Measurements from ENCODE around the gene PNN. TPM values are rescaled to one million over a fixed set of nuclear protein-coding genes. Genes with fewer than 3 reads are reported as not detected.
"Not testable (repeated sequence)": the region's sequence is repeated elsewhere in the genome, so short reads cannot be mapped to it uniquely, and the experiment has no call there.

PNN gene
- total RNA-seq, 1 donor from 2014 or later: 12.9 TPM

DNA sequence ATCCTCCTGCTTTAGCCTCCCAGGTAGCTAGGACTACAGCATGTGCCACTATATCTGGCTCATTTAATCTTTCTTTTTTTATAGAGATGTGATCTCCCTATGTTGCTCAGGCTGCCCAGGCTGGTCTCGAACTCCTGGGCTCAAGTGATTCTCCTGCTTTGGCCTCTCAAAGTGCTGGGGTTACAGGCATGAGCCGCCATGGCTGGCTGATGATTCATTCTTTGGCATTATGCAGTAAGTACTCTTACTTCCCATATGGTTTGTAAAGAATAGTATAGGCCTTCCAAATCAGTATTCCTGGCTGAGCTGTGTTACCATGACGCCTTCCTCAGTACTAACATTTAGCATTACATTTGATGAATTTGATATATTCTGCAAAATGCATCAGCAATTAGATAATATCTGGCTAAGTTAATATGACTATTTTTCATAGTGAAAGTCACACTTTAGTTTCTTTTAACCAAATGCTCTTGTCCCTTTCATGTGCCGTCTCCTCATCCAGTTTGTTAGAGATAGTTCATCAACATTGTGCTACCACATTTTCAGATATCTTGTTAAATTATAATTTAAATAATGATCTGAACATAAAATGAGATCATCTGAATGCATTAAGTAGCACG, 55.5 kb downstream of the PNN start:
- Histone ChIP-seq H3K36me3 (ENCODE audit: control insufficient read depth, insufficient read depth, low read length) (no peaks in the 10 kb centered on the region), H3K27me3 (ENCODE audit: control insufficient read depth, insufficient read depth, low read length) (no peaks in the 10 kb centered on the region), H3K4me3 (ENCODE audit: low read depth, low read length) (no peak overlapping the region)
- FAIRE-seq (no peak), DNase-seq (ENCODE audit: low read depth) (peak; percentile 34)
- TF ChIP-seq, protein P1, sequence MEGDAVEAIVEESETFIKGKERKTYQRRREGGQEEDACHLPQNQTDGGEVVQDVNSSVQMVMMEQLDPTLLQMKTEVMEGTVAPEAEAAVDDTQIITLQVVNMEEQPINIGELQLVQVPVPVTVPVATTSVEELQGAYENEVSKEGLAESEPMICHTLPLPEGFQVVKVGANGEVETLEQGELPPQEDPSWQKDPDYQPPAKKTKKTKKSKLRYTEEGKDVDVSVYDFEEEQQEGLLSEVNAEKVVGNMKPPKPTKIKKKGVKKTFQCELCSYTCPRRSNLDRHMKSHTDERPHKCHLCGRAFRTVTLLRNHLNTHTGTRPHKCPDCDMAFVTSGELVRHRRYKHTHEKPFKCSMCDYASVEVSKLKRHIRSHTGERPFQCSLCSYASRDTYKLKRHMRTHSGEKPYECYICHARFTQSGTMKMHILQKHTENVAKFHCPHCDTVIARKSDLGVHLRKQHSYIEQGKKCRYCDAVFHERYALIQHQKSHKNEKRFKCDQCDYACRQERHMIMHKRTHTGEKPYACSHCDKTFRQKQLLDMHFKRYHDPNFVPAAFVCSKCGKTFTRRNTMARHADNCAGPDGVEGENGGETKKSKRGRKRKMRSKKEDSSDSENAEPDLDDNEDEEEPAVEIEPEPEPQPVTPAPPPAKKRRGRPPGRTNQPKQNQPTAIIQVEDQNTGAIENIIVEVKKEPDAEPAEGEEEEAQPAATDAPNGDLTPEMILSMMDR (IDR thresholded peaks at IDR 0.05; ENCODE audit: insufficient read depth, low read length, severe bottlenecking): no peak

DNA sequence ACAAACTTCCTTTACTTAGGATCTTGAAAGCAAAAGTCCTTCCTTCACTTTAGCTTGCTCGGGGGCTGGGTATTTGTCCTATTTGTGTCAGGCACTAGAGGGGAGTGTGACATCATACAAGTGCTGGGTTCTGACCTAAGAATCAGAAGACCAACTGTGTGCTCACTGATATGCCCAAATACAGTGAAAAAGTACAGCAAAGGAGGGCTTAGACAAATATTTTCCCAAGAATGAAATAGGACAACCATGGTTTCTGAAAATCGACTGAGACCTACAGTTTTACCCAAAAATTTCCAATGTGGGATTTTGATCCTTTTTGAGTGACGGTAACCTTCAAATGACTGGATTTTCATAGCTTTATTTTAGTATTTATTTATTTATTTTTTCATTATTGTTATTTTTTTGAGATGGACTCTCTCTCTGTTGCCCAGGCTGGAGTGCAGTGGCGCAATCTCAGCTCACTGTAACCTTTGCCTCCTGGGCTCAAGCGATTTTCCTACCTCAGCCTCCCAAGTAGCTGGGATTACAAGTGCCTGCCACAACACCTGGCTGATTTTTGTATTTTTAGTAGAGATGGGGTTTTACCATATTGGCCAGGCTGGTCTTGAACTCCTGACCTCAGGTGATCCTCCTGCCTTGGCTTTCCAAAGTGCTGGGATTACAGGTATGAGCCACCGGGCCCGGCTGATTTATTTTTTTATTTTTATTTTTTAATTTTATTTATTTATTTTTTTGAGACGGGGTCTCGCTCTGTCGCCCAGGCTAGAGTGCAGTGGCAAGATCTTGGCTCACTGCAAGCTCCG, 56.9 kb downstream of the PNN start:
- not testable (repeated sequence) for H3K36me3 ChIP-seq (ENCODE audit: control insufficient read depth, insufficient read depth, low read length); FAIRE-seq; H3K4me3 ChIP-seq (ENCODE audit: low read depth, low read length); H3K27me3 ChIP-seq (ENCODE audit: control insufficient read depth, insufficient read depth, low read length)
- TF ChIP-seq, protein P1 (IDR thresholded peaks at IDR 0.05; ENCODE audit: insufficient read depth, low read length, severe bottlenecking): peak; percentile 17
- DNase-seq (ENCODE audit: low read depth): peak; percentile 46

Other genes with a start within 250 kb of the PNN start
- gene SEC23A, start 72.0 kb upstream of the PNN start, total RNA-seq: 140 and 211 TPM in 2 replicates
- gene GEMIN2, start 60.9 kb upstream of the PNN start, total RNA-seq: 31.9 and 51.3 TPM in 2 replicates
- gene TRAPPC6B, start 4.9 kb upstream of the PNN start, total RNA-seq: 31.6 and 41.9 TPM in 2 replicates
- gene MIA2, start 58.7 kb downstream of the PNN start, total RNA-seq: 41.9 and 54.3 TPM in 2 replicates

Measured in bronchial epithelial cell (primary cell).